Measurements from ENCODE around the gene CTIF. TPM values are rescaled to one million over a fixed set of nuclear protein-coding genes. Genes with fewer than 3 reads are reported as not detected.
A peak's percentile ranks its signal among the peaks of the same experiment; 100 is the strongest.

The CTIF gene
- polyA plus RNA-seq, 1 of the 3 experiments (the other 2 are of a cell fraction): 47.2 TPM

GRCh38 chr18:48750485-48751175, 211.8 kb downstream of the CTIF start (continued):
- no peak for TF ChIP-seq IRF3 (IDR thresholded peaks at IDR 0.05; ENCODE audit: low read depth, low read length)

GRCh38 chr18:48751727-48752468, 213.1 kb downstream of the CTIF start:
- no peaks in the 10 kb centered on the region for H3K27me3 ChIP-seq (ENCODE audit: insufficient read depth)
- CTCF ChIA-PET: interaction anchor here (0.6 to 1.4 kb wide), 5 partner anchors 11 to 426 kb away, joined by 3 to 4 read pairs (median 3); no protein-coding TSS in a partner anchor

GRCh38 chr18:48752478-48752877, 213.6 kb downstream of the CTIF start:
- DNase-seq: peak; percentile 65
- ChIA-PET POLR2A (interaction anchor here (1.6 kb wide), 1 partner anchor 107 kb away, joined by 6 read pairs; no protein-coding TSS in a partner anchor), CTCF (interaction anchor here (0.8 to 1.4 kb wide), 4 partner anchors 12 to 25 kb away, joined by 3 to 4 read pairs (median 4); no protein-coding TSS in a partner anchor)
- Histone ChIP-seq H2AFZ (ENCODE audit: low read depth) (no peak overlapping the region), H3F3A (replicated peaks; ENCODE audit: insufficient read depth) (no peaks in the 10 kb centered on the region), H4K20me1 (ENCODE audit: insufficient read depth) (0 out of 2 replicates have a peak, but pooled peaks cover 4% of the 10 kb centered on the region), H3K27ac (ENCODE audit: low read depth in 2 of 2, low read length in 1 of 2) (peak overlapping the region in 1 of 2 experiments; percentile 91; a peak in 2 of 4 replicates), H3K4me2 (no peak overlapping the region), H3K27me3 (ENCODE audit: insufficient read depth) (no peaks in the 10 kb centered on the region), H3K4me3 (ENCODE audit: low read depth in 2 of 2, low read length in 1 of 2) (no peak overlapping the region), H3K36me3 (replicated peaks in 1 of 2; ENCODE audit: control insufficient read depth in 1 of 2, insufficient read depth in 2 of 2, low read length in 1 of 2) (peaks cover 0 to 5% of the 10 kb centered on the region in 2 experiments), H3K9ac (no peak overlapping the region), H3K79me2 (ENCODE audit: insufficient read depth) (peaks cover 3% of the 10 kb centered on the region; the same call in 1 of the 2 replicates), H3K9me3 (no peaks in the 10 kb centered on the region), H3K4me1 (ENCODE audit: control insufficient read depth in 1 of 2, insufficient read depth in 2 of 2, low read depth in 1 of 2, low read length in 1 of 2) (peaks cover 0 to 38% of the 10 kb centered on the region in 2 experiments; a peak in 2 of 4 replicates), H3K9me2 (no peaks in the 10 kb centered on the region)
- WGBS (ENCODE audit: low lambda C conversion rate): 89% methylated on average over 8 of the region's 8 CpGs
- TF ChIP-seq EZH2phosphoT487 (IDR thresholded peaks at IDR 0.05; ENCODE audit: borderline replicate concordance, low read depth) (no peak), USF2 (IDR thresholded peaks at IDR 0.05; ENCODE audit: borderline replicate concordance, low read depth, low read length) (no peak), MAX (IDR thresholded peaks at IDR 0.05; ENCODE audit: low read depth) (no peak), POLR2AphosphoS5 (IDR thresholded peaks at IDR 0.05; ENCODE audit: low read depth, low read length) (no peak), GABPA (IDR thresholded peaks at IDR 0.05; ENCODE audit: low read depth) (no peak), FOSL2 (IDR thresholded peaks at IDR 0.05; ENCODE audit: borderline replicate concordance, low read depth) (no peak), ZBTB33 (IDR thresholded peaks at IDR 0.05; ENCODE audit: borderline replicate concordance, low read depth) (no peak), ELF1 (IDR thresholded peaks at IDR 0.05) (no peak), TAF1 (IDR thresholded peaks at IDR 0.05; ENCODE audit: borderline replicate concordance, low read depth, low read length) (no peak), JUND (IDR thresholded peaks at IDR 0.05) (no peak), EP300 (IDR thresholded peaks at IDR 0.05; ENCODE audit: borderline replicate concordance in 1 of 2, low read depth in 1 of 2, low read length in 1 of 2) (no peak; a peak in 1 of 4 replicates), NRF1 (IDR thresholded peaks at IDR 0.05; ENCODE audit: low read depth, low read length) (no peak)

More at GRCh38 chr18:48751727-48752468, 213.1 kb downstream of the CTIF start:
- WGBS (ENCODE audit: low lambda C conversion rate): 77% methylated on average over 4 of the region's 8 CpGs
- Histone ChIP-seq H3K9me2 (no peaks in the 10 kb centered on the region), H3K79me2 (ENCODE audit: insufficient read depth) (peaks cover 3% of the 10 kb centered on the region; the same call in 1 of the 2 replicates), H3K27ac (ENCODE audit: low read depth in 2 of 2, low read length in 1 of 2) (peak overlapping the region in 1 of 2 experiments; percentile 91; a peak in 2 of 4 replicates), H4K20me1 (ENCODE audit: insufficient read depth) (0 out of 2 replicates have a peak, but pooled peaks cover 4% of the 10 kb centered on the region), H2AFZ (ENCODE audit: low read depth) (no peak overlapping the region), H3K4me1 (ENCODE audit: control insufficient read depth in 1 of 2, insufficient read depth in 2 of 2, low read depth in 1 of 2, low read length in 1 of 2) (peaks cover 0 to 36% of the 10 kb centered on the region in 2 experiments; a peak in 2 of 4 replicates), H3K36me3 (replicated peaks in 1 of 2; ENCODE audit: control insufficient read depth in 1 of 2, insufficient read depth in 2 of 2, low read length in 1 of 2) (peaks cover 0 to 2% of the 10 kb centered on the region in 2 experiments), H3F3A (replicated peaks; ENCODE audit: insufficient read depth) (no peaks in the 10 kb centered on the region), H3K9me3 (no peaks in the 10 kb centered on the region), H3K4me3 (ENCODE audit: low read depth in 2 of 2, low read length in 1 of 2) (no peak overlapping the region), H3K4me2 (no peak overlapping the region), H3K9ac (no peak overlapping the region)
- DNase-seq: peak; percentile 84
- TF ChIP-seq FOXJ3 (CRISPR knock-in tag; IDR thresholded peaks at IDR 0.05) (peak; percentile 48; the same call in 1 of the 2 replicates), EZH2phosphoT487 (IDR thresholded peaks at IDR 0.05; ENCODE audit: borderline replicate concordance, low read depth) (no peak), USF2 (IDR thresholded peaks at IDR 0.05; ENCODE audit: borderline replicate concordance, low read depth, low read length) (no peak), GATA2 (CRISPR knock-in tag; IDR thresholded peaks at IDR 0.05) (0 out of 2 replicates have a peak, but pooled peaks have one; percentile 24), RAD21 (IDR thresholded peaks at IDR 0.05; ENCODE audit: low read length) (peak; percentile 16; the same call in 1 of the 2 replicates)
- POLR2A ChIA-PET: interaction anchor here (1.6 kb wide), 1 partner anchor 108 kb away, joined by 6 read pairs; no protein-coding TSS in a partner anchor

Measured in SK-N-SH (cell line).